ENCODE data around the gene ATF7IP2.

The ATF7IP2 gene

DNA sequence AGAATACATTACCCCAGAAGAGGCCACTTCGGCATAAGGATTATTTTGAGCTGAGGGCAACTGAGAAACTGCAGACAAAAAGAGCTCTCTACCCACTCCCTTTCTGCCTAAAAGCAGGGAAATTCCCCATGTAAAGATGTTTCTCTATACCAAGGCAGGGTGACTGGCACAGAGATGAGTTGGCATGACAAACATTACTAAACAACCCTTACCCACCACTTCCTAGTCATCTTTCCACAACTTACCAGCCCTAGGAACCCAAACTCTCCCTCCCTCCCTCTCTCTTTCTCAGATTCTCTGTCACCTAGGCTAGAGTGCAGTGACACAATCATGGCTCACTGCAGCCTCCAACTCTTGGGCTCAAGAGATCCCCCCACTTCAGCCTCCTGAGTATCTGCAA lies 126.0 kb downstream of the ATF7IP2 start:
- DNase-seq (ENCODE audit: low read depth in 3 of 3), result peak in 2 of 3 donors; percentile 10 to 17

DNA sequence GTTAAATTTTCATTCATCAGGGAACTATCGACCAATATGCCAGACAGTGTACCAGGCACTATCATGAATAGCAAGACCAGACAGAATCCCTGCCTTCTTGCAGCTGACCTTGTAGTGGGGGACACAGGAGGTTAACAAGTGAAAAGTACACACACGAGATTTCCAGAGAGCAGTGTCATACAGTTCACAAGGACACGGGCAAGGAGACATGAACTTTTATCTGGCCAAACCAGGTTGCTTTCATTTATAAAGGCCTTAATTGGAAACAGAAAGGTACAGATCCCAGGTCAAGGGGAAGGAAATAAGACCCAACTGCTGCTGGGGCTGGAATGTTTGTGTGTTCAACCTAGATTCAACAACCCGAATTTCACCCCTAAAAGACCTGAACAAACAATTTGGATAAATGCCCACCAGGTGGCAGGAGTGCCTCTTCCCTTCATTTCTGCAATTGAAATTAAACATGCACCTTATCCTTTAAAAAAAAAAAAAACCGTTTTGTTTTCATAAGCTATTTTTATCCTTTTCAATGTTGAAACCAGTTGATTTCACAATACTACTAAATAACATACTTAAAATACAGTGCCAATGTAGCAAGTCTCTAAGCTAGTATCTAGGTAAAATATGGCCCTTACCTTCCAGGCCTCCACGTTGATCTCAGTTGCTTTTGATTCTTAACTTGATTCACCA lies 128.7 kb downstream of the ATF7IP2 start:
- DNase-seq (ENCODE audit: low read depth in 3 of 3), result peak in 1 of 3 donors; percentile 25

GRCh38 chr16:10517868-10518267 lies 132.0 kb downstream of the ATF7IP2 start:
- no peak for DNase-seq (ENCODE audit: low read depth in 3 of 3)

DNA sequence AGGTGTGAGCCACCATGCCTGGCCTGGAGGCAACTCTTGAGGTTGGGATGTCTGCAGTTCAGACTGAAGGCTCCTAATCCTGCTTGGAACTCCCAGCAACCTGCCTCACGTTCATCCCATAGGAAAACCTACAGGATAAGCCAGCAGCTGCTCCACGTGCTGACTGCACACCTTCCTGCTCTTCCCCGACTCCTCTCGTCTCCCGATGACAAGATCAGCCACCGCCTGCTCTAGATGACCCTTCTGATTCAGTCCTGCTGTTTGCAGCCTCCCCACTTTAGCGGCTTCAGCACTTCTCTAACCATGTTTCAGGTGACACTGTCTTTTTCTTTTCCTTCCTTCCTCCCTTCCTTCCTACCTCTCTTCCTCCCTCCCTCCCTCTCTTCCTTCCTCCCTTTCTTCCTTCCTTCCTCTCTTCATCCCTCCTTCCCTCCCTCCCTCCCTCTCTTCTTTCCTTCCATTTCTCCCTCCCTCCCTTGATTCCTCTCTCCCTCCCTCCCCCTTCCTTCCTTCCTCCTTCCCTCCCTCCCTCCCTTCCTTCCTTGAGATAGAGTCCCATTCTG lies 132.7 kb downstream of the ATF7IP2 start:
- DNase-seq (ENCODE audit: low read depth in 3 of 3), result no peak

GRCh38 chr16:10519297-10519696 lies 133.4 kb downstream of the ATF7IP2 start:
- no peak for DNase-seq (ENCODE audit: low read depth in 3 of 3)

DNA sequence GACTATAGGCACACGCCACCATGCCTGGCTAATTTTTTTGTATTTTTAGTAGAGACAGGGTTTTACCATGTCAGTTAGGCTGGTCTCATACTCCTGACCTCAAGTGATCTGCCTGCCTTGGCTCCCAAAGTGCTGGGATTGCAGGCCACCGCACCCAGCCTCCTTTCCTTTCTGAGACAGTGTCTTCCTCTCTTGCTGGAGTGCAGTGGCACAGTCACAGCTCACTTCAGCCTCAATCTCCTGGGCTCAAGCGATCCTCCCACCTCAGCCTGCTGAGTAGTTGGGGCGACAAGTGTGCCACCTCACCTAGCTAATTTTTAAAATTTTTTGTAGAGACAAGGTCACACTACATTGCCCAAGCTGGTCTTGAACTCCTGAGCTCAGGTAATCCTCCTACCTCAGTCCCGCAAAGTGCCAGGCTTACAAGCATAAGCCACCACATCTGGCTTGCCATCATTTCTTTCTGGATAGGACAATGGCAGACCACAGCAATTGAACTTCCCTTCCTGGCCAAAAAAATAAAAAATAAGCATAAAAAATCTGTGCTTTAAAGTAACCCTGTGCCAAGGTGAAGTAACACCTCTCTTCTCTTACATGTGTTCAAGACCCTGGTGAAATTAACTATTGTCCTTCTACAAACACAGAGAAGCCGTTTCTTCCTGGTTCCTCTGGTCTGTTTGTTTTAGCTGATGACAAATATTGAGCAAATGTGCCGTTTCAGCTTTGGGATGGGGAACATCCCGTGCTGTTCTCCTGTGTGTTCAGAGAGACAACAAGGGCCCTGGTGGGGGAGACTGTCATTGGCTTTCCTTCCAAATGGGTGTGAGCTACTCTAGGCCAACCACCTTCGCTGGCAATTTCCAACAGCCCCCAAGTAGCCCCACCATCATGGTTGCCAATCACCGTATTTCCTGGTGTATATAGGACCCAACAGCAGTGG lies 134.3 kb downstream of the ATF7IP2 start:
- no peak for DNase-seq (ENCODE audit: low read depth in 3 of 3)

- no peak for DNase-seq (ENCODE audit: low read depth in 3 of 3)
Observed at GRCh38 chr16:10520869-10521578, 135.2 kb downstream of the ATF7IP2 start.

GRCh38 chr16:10521681-10522274 lies 135.9 kb downstream of the ATF7IP2 start:
- peak in 2 of 3 donors; percentile 13 to 53 for DNase-seq (ENCODE audit: low read depth in 3 of 3)

GRCh38 chr16:10522966-10523365 lies 137.1 kb downstream of the ATF7IP2 start:
- no peak for DNase-seq (ENCODE audit: low read depth in 3 of 3)

GRCh38 chr16:10525214-10525825 lies 139.5 kb downstream of the ATF7IP2 start:
- DNase-seq (ENCODE audit: low read depth in 3 of 3), result no peak

- DNase-seq (ENCODE audit: low read depth in 3 of 3), result no peak
Observed at GRCh38 chr16:10526962-10527361, 141.1 kb downstream of the ATF7IP2 start.

GRCh38 chr16:10528635-10529034 lies 142.8 kb downstream of the ATF7IP2 start:
- DNase-seq (ENCODE audit: low read depth in 3 of 3), result no peak

- no peak for DNase-seq (ENCODE audit: low read depth in 3 of 3)
Observed at GRCh38 chr16:10529895-10530669, 144.2 kb downstream of the ATF7IP2 start.

- DNase-seq (ENCODE audit: low read depth in 3 of 3), result no peak
Observed at GRCh38 chr16:10530685-10531084, 144.8 kb downstream of the ATF7IP2 start.

GRCh38 chr16:10531582-10531981 lies 145.7 kb downstream of the ATF7IP2 start:
- no peak for DNase-seq (ENCODE audit: low read depth in 3 of 3)

Measured in stimulated activated CD4-positive, alpha-beta T cell treated with anti-CD3 and anti-CD28 coated beads, TNF-alpha, amount 100 ng/mL, for 48 hours (primary cell).